Mucosa of descending colon (tissue), 3 donors: ENCODE measurements around the gene IL1RL2. TPM values are rescaled to one million over a fixed set of nuclear protein-coding genes. Genes with fewer than 3 reads are reported as not detected.

Experiments
- ATAC-seq: fragments of 200-7000 bp; cut with Tn5 transposase; one replicate; pipeline ENCODE4 v1.9.1; 2020; ENCODE audit warnings: mild to moderate bottlenecking, moderate library complexity
- DNase-seq, 3 donors: peaks; one replicate each; pipeline ENCODE4 v3.0.0-alpha.2; 2020
- H3K36me3 ChIP-seq: fragments of 200-600 bp; one replicate; pipeline ENCODE4 v1.8.0; 2021; ENCODE audit warnings: low read depth, mild to moderate bottlenecking
- H3K4me1 ChIP-seq: fragments of 200-600 bp; one replicate; pipeline ENCODE4 v1.8.0; 2021; ENCODE audit warnings: low read depth, mild to moderate bottlenecking
- H3K4me3 ChIP-seq: fragments of 200-600 bp; one replicate; pipeline ENCODE4 v1.8.0; 2021; ENCODE audit warnings: mild to moderate bottlenecking
- H3K9me3 ChIP-seq: fragments of 200-600 bp; one replicate; pipeline ENCODE4 v1.8.0; 2021; ENCODE audit warnings: mild to moderate bottlenecking
- intact Hi-C, 2 donors: fragments of 100-400 bp; cut with DNase I in 1 of 2; cut with micrococcal nuclease in 1 of 2; formaldehyde crosslinking; loops; one replicate each; pipeline versions ENCODE4 v1.11.0 to v1.11.1; 2022; cut with DNase I, micrococcal nuclease
- total RNA-seq, 3 donors: library from RNA; stranded (reverse); fragmentation: NEBNext Ultra II Directional in 2 of 3; extraction: Animal tissue kit (Norgen Biotek cat#: 25700) in 2 of 3; gene quantifications; one replicate each; pipeline versions ENCODE4 v1.2.1 to v1.2.4, GENCODE V29; 2021 to 2023
- TF ChIP-seq, protein P1 (sequence below): fragments of 200-600 bp; IDR thresholded peaks from one replicate; pipeline ENCODE4 v1.8.0; 2022; ENCODE audit warnings: antibody characterized with exemption, mild to moderate bottlenecking
- donor health status: DM: no; HTN: no; CAD: no; lungs with moderate emphysema.
- donor health status: DM: no; HTN: no; CAD: no.
- donor health status: DM: no; HTN: yes; CAD: no.

The IL1RL2 gene
- total RNA-seq, 3 donors from 2014 or later, result 1.5 to 1.7 (median 1.5) TPM

DNA sequence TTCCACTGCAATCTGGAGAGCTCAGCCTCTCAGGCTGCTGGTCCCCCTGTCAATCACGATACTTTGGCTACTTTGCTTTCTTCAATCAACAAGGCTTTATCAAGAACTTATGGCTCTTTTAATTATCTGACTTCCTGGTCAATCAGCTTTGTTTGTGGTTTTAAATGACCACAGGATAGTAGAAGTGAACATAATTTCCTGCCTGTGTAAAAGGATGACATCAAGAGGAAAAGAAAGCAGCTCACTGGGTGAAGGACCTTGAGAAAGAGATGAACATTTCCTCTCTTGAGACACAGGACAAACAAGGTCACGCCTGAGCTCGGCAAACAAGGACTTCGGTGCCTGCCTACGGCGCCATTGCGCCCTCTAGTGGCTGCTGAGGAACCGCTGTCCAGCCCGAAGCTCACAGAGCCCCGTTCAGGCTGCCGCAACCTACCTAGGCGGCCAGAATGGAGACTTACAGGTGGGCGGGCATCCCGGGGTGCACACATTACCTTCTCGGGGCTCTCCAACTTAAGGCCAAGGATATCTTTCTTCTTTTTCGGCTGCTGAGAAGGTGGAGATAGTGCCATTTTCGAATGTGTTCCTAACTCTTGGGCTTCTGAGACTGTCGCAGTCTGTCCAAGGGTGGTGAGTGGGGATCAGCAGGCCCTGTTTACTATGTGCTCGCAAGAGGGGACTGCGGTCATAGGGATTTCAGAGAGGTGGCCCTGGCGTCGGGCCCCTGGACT, 54.0 kb downstream of the IL1RL2 start:
- Histone ChIP-seq H3K4me1 (peaks cover 4% of the 10 kb centered on the region), H3K9me3 (no peaks in the 10 kb centered on the region), H3K4me3 (no peak overlapping the region), H3K36me3 (no peaks in the 10 kb centered on the region)
- TF ChIP-seq, protein P1, sequence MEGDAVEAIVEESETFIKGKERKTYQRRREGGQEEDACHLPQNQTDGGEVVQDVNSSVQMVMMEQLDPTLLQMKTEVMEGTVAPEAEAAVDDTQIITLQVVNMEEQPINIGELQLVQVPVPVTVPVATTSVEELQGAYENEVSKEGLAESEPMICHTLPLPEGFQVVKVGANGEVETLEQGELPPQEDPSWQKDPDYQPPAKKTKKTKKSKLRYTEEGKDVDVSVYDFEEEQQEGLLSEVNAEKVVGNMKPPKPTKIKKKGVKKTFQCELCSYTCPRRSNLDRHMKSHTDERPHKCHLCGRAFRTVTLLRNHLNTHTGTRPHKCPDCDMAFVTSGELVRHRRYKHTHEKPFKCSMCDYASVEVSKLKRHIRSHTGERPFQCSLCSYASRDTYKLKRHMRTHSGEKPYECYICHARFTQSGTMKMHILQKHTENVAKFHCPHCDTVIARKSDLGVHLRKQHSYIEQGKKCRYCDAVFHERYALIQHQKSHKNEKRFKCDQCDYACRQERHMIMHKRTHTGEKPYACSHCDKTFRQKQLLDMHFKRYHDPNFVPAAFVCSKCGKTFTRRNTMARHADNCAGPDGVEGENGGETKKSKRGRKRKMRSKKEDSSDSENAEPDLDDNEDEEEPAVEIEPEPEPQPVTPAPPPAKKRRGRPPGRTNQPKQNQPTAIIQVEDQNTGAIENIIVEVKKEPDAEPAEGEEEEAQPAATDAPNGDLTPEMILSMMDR, result peak; percentile 98
- ATAC-seq (peak; percentile 99), DNase-seq (peak; percentile 92 to 95 (median 95))
- intact Hi-C loops, result loop anchor here (10.0 kb wide), 2 partner anchors 56 to 66 kb away; partner anchors contain the start of gene IL1RL2 (in 1 of the 2)

DNA sequence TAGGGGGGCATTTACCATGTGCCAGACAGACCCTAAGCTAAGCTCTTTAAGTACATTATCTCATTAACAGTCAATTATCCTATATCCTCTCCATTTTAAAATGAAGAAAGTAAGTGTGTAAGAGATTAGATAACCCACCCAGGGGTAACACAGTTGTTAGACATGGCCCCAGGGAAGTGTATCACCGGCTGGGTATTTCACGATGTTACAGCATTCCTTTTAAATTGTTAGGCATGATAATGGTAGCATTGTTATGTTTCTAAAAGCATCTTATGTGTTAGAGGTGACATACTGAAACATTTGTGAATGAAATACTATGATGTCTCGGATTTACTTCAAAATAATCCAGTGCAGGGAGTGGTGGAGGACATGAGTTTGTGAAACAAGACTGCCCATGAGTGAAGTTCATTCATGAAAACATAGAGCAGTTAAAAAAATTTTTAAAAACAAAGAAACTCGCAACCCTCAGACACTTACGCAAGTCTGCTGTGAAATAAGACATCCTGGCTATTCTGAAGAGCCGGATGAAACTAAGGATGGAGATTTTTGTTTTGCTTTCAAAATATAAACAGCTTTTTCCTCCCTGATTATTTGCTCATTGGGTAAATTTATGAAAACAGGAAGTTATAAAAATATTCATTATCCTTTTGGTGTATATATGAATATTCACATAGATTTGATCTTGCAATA, 54.9 kb downstream of the IL1RL2 start:
- no peak overlapping the region for H3K4me3 ChIP-seq
- DNase-seq (no peak), ATAC-seq (no peak)
- no peaks in the 10 kb centered on the region for H3K36me3 ChIP-seq
- peaks cover 4% of the 10 kb centered on the region for H3K4me1 ChIP-seq
- intact Hi-C loops, result loop anchor here (10.0 kb wide), 2 partner anchors 57 to 67 kb away; partner anchors contain the start of gene IL1RL2 (in 1 of the 2)
- H3K9me3 ChIP-seq, result no peaks in the 10 kb centered on the region
- TF ChIP-seq, protein P1, result no peak

DNA sequence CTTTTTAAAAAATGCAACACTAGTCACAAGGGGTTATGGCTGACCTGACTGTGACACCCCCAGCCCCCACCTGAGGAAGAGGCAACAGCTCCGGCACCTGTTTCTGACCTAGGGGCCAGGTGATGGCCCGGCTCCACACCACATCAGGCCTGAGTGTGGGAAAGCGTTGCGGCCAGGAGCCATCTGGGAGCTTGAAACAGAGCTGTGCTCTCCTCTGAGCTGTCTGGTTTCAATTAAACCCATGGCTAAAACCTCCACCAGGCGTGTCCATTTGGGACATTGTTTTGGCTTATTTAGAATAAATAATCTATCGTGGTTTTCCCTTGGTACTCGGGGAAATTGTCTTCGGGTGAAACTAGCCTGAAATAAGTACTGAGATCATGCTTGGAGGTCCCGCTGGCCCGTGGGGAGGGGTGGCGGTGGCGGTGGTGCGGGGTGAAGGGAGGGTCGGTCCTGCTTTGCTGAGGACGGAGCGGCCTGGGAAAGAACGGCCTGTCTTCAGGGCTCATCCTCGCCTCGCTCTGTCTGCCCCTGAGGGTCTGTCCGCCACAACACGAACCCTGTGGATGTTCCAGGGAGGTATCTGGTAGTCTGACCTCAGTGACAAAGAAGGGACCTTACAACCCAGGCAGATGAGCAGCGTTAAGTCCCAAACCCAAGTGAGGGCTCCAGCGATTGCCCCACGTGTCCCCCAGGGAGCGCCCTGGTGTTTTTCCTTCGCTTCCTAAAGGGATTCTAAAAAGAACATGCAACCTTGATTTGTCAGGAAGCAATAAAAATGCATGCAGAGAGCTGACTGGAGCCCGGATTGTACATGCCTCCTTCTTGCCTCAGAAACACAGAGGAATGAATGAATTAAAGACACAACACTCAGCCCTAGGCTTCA, 58.7 kb downstream of the IL1RL2 start:
- Histone ChIP-seq H3K4me1 (peaks cover 4% of the 10 kb centered on the region), H3K9me3 (no peaks in the 10 kb centered on the region), H3K4me3 (no peak overlapping the region), H3K36me3 (no peaks in the 10 kb centered on the region)
- TF ChIP-seq, protein P1, result no peak
- DNase-seq (no peak), ATAC-seq (no peak)
- intact Hi-C loops, result loop anchor here (10.0 kb wide), 2 partner anchors 61 to 71 kb away; partner anchors contain the start of gene IL1RL2 (in 1 of the 2)

DNA sequence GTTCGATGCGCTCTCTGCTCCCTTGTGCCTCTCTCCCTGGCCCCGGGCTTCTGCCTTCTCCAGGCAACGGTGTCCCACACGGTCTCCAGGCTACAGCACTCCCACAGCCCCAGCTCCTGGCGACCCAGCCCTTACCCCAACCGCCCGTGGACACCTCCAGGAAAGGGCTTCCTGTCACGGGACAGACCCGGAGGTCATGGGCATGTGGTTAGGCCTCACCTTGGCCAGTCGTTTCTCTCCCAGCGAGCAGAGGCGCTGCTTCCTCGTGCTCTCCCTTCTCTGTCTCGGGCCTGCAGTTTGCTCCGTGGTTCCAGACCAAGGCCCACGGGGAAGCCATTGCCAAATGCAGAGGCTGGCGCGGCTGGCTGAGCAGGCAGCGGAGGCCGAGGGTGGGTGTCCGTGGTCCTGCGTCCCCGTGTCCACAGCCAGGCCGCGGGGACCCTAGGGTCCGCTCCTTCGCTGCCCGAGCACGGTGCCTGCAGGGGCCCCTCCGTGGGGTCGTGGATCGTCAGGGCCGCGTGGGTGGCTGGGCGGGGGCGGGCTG, 63.5 kb downstream of the IL1RL2 start:
- peaks cover 5% of the 10 kb centered on the region for H3K4me1 ChIP-seq
- H3K9me3 ChIP-seq, result no peaks in the 10 kb centered on the region
- no peaks in the 10 kb centered on the region for H3K36me3 ChIP-seq
- intact Hi-C loops, result no loop called here
- ATAC-seq, result no peak
- H3K4me3 ChIP-seq, result no peak overlapping the region
- TF ChIP-seq, protein P1, result no peak
- no peak for DNase-seq
